Epithelial cell of proximal tubule (primary cell): ENCODE results near the gene RAD17. TPM values are rescaled to one million over a fixed set of nuclear protein-coding genes. Genes with fewer than 3 reads are reported as not detected.
"Not testable (repeated sequence)": the region's sequence is repeated elsewhere in the genome, so short reads cannot be mapped to it uniquely, and the experiment has no call there.

ENCODE experiments used
- DNase-seq: peaks from one replicate; pipeline ENCODE4 v3.0.0-alpha.2; 2011; ENCODE audit warnings: low read depth
- H3K4me3 ChIP-seq: 2 replicates; pipeline ENCODE4 v1.5.1; 2011; ENCODE audit warnings: low read depth, mild to moderate bottlenecking, low read length
- CTCF ChIP-seq: conservative IDR thresholded peaks from 2 replicates; pipeline ENCODE4 v1.5.1; 2012; ENCODE audit warnings: low read depth, mild to moderate bottlenecking, low read length
- total RNA-seq: library from RNA; depleted of rRNA; stranded (reverse); fragments of >200 nt; gene quantifications from 2 replicates; pipeline ENCODE4 v1.2.3, GENCODE V29; 2015

Gene RAD17
- total RNA-seq, 1 donor from 2014 or later, result 12.4 TPM

GRCh38 chr5:69431424-69432303, 62.0 kb downstream of the RAD17 start:
- no peak for DNase-seq
- TF ChIP-seq CTCF, result no peak

GRCh38 chr5:69432412-69433206, 63.0 kb downstream of the RAD17 start:
- no peak for TF ChIP-seq CTCF
- DNase-seq, result no peak
- H3K4me3 ChIP-seq, result no peak overlapping the region

More at GRCh38 chr5:69431424-69432303, 62.0 kb downstream of the RAD17 start:
- no peak overlapping the region for H3K4me3 ChIP-seq

- H3K4me3 ChIP-seq, result not testable (repeated sequence)
These were observed 65.8 kb downstream of the RAD17 start for GRCh38 chr5:69435276-69435884.

GRCh38 chr5:69444127-69444754, 74.6 kb downstream of the RAD17 start:
- no peak for TF ChIP-seq CTCF
- no peak overlapping the region for H3K4me3 ChIP-seq
- DNase-seq, result peak; percentile 84

More at GRCh38 chr5:69435276-69435884, 65.8 kb downstream of the RAD17 start:
- not testable (repeated sequence) for DNase-seq

- TF ChIP-seq CTCF, result no peak
- DNase-seq, result no peak
These were observed 79.9 kb downstream of the RAD17 start for GRCh38 chr5:69449511-69449910.

GRCh38 chr5:69450116-69450515, 80.5 kb downstream of the RAD17 start:
- peak; percentile 63 for DNase-seq
- H3K4me3 ChIP-seq, result no peak overlapping the region
- no peak for TF ChIP-seq CTCF

More at GRCh38 chr5:69449511-69449910, 79.9 kb downstream of the RAD17 start:
- no peak overlapping the region for H3K4me3 ChIP-seq

GRCh38 chr5:69450527-69450926, 80.9 kb downstream of the RAD17 start:
- not testable (repeated sequence) for DNase-seq, H3K4me3 ChIP-seq
